Cardiac fibroblast (primary cell): ENCODE data around the gene GNAL.
"Not testable (repeated sequence)": the region's sequence is repeated elsewhere in the genome, so short reads cannot be mapped to it uniquely, and the experiment has no call there.

Source experiments
- DNase-seq, 2 donors: peaks; one replicate each; pipeline versions ENCODE4 v3.0.0 to v3.0.0-alpha.2; 2010; ENCODE audit warnings: low read depth in 2 of 2
- H3K4me3 ChIP-seq, 2 donors: replicated peaks in 1 of 2; 1 replicate in 1 of 2; 2 replicates in 1 of 2; pipeline ENCODE4 v1.5.1; 2011; ENCODE audit warnings: low read depth in 2 of 2, low read length in 2 of 2, mild to moderate bottlenecking in 2 of 2, moderate library complexity in 1 of 2
- CTCF ChIP-seq: IDR thresholded peaks from one replicate; pipeline ENCODE4 v1.5.1; 2011; ENCODE audit warnings: low read depth, mild to moderate bottlenecking, low read length, inconsistent platforms

Gene GNAL

DNA sequence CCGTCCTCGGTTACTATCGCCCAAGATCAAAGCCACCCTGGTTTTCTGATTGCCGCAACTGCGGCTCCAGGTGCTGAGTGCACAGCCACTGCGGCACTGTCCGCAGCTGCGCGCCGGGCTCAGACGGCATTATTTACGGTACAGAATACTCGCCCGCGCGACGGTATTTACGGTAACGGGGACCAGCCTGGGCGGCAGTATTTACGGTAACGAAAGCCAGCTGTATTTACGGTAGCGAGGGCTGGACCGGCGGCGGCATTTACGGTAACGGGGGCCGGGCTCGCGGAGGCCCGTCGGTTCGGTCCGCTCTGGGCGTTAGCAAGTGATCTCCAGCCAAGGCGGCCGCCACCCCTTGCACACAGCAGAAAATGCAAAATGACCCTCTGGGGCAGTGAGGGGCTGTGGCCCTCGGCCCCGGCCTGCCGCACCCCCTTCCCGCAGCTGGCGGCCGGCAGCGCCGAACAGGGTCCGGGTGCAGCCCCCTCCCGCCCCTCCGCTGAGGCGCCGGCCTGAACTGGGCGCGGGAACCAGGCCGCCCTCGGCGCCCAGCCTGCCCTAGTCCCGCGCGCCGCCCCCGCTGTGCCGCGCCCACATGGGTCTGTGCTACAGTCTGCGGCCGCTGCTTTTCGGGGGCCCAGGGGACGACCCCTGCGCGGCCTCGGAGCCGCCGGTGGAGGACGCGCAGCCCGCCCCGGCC, at the start of gene GNAL:
GNAL (plus strand) TSS at position 293 of the 697 bp plus-strand sequence; CDS start at position 593, 300 bp downstream.
- no peak for TF ChIP-seq CTCF
- DNase-seq, result peak; percentile 88 to 92
- peak within 1 kb of the TSS; percentile 52 for H3K4me3 ChIP-seq

DNA sequence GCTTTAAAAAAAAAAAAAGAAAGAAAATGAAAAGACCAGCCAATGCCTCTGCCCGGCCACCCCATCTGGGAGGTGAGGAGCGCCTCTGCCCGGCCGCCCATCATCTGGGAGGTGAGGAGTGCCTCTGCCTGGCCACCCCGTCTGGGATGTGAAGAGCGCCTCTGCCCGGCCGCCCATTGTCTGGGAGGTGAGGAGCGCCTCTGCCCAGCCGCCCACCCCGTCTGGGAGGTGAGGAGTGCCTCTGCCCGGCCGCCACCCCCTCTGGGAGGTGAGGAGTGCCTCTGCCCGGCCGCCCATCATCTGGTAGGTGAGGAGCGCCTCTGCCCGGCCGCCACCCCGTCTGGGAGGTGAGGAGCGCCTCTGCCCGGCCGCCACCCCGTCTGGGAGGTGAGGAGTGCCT, 41.8 kb upstream of the GNAL start:
- H3K4me3 ChIP-seq, DNase-seq: not testable (repeated sequence)

GRCh38 chr18:11647804-11648203, 41.3 kb upstream of the GNAL start:
- not testable (repeated sequence) for H3K4me3 ChIP-seq, DNase-seq

- TF ChIP-seq CTCF, result no peak
- no peak overlapping the region for H3K4me3 ChIP-seq
- DNase-seq, result no peak
These were observed 39.2 kb upstream of the GNAL start for GRCh38 chr18:11649839-11650238.

GRCh38 chr18:11651899-11652298, 37.2 kb upstream of the GNAL start:
- no peak for TF ChIP-seq CTCF
- H3K4me3 ChIP-seq, result no peak overlapping the region
- DNase-seq, result no peak

DNA sequence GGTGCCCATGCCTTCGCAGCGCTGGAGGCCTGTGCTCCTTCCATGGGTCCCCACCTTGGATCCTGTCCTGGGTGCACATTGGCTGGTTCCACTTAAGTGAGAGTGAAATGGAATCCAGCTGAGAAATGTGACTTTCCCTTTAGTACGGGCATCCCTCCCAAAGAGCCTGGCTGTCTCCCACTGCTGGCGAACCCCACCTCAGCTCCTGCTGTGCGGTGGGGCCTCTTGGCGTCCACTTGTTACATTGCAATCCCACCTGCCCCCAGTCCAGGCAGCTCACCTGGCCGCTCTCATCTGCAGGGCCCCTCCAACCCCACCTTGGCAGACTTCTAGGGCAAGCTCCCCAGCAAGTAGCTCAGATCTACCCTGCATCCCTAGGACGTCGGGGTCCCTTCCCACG, 35.5 kb upstream of the GNAL start:
- no peak for DNase-seq
- TF ChIP-seq CTCF, result no peak
- H3K4me3 ChIP-seq, result no peak overlapping the region

GRCh38 chr18:11654736-11655605, 34.1 kb upstream of the GNAL start:
- peak; percentile 79 for TF ChIP-seq CTCF
- no peak overlapping the region for H3K4me3 ChIP-seq
- peak; percentile 32 to 50 for DNase-seq
